Measurements from ENCODE around the gene DDIAS. TPM values are rescaled to one million over a fixed set of nuclear protein-coding genes. Genes with fewer than 3 reads are reported as not detected.

DDIAS gene
- total and polyA plus RNA-seq, 9 of the 15 experiments (the other 6 are each of a cell fraction or from before 2014, with no cell fraction given): 9.4 to 27.2 (median 23.3) TPM

DNA sequence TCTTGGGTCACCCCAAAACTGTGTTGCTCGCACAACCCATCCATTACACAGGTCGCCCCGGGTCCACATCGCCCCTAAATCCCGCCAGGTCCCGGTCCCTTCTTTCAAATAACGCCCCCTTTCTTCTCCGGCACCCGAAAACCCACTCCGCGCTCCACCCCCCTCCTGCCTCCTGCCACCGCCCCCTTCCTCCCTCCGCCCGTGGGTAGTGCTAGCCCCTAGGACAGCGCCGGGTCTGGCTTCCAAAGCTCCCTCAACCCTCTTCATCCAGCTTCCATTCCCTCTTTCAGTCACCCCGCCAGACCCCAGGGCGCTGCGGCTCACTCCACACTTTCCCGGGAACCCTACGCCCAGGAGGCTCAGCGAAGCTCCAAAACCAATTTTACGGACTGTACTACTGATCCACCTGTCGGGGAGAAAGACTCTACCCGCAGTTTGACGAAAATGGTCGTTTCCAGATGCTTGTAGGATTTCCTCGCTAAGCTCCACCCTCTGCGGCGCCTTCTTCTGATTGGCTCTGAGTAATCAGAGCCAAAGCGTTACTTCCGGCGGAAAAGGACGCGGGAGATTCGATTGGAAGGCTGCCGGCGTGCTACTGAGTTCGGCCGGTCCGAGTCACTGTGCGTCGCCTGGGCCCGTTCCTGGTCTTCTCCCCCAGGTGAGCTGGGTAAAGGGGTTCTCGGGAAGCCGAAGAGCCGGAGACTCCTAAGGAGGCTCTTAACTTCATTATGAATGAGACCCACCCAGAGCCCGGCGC lies at the start of gene DDIAS (continued):
- TF ChIP-seq, protein P1, sequence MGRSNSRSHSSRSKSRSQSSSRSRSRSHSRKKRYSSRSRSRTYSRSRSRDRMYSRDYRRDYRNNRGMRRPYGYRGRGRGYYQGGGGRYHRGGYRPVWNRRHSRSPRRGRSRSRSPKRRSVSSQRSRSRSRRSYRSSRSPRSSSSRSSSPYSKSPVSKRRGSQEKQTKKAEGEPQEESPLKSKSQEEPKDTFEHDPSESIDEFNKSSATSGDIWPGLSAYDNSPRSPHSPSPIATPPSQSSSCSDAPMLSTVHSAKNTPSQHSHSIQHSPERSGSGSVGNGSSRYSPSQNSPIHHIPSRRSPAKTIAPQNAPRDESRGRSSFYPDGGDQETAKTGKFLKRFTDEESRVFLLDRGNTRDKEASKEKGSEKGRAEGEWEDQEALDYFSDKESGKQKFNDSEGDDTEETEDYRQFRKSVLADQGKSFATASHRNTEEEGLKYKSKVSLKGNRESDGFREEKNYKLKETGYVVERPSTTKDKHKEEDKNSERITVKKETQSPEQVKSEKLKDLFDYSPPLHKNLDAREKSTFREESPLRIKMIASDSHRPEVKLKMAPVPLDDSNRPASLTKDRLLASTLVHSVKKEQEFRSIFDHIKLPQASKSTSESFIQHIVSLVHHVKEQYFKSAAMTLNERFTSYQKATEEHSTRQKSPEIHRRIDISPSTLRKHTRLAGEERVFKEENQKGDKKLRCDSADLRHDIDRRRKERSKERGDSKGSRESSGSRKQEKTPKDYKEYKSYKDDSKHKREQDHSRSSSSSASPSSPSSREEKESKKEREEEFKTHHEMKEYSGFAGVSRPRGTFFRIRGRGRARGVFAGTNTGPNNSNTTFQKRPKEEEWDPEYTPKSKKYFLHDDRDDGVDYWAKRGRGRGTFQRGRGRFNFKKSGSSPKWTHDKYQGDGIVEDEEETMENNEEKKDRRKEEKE (IDR thresholded peaks at IDR 0.05; ENCODE audit: borderline replicate concordance in 1 of 2, control insufficient read depth in 1 of 2, low read depth in 2 of 2, low read length in 1 of 2): peak in 1 of 2 experiments; percentile 91; a peak in 2 of 4 replicates
- TF ChIP-seq ZNF384 (IDR thresholded peaks at IDR 0.05; ENCODE audit: low read depth, low read length): 0 out of 2 replicates have a peak, but pooled peaks have one; percentile 19
- peak; percentile 73; the same call in 1 of the 2 replicates for TF ChIP-seq KLF13 (tag; IDR thresholded peaks at IDR 0.05; ENCODE audit: borderline replicate concordance, low read depth)
- peak; percentile 35 for TF ChIP-seq HNRNPLL (IDR thresholded peaks at IDR 0.05; ENCODE audit: low read depth, low read length, poor library complexity, severe bottlenecking)
- TF ChIP-seq, protein P2, sequence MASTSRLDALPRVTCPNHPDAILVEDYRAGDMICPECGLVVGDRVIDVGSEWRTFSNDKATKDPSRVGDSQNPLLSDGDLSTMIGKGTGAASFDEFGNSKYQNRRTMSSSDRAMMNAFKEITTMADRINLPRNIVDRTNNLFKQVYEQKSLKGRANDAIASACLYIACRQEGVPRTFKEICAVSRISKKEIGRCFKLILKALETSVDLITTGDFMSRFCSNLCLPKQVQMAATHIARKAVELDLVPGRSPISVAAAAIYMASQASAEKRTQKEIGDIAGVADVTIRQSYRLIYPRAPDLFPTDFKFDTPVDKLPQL (IDR thresholded peaks at IDR 0.05; ENCODE audit: extremely low read depth, insufficient read length): no peak
- no peak for TF ChIP-seq PHF21A (IDR thresholded peaks at IDR 0.05; ENCODE audit: borderline replicate concordance, low read depth)
- TF ChIP-seq, protein P3, sequence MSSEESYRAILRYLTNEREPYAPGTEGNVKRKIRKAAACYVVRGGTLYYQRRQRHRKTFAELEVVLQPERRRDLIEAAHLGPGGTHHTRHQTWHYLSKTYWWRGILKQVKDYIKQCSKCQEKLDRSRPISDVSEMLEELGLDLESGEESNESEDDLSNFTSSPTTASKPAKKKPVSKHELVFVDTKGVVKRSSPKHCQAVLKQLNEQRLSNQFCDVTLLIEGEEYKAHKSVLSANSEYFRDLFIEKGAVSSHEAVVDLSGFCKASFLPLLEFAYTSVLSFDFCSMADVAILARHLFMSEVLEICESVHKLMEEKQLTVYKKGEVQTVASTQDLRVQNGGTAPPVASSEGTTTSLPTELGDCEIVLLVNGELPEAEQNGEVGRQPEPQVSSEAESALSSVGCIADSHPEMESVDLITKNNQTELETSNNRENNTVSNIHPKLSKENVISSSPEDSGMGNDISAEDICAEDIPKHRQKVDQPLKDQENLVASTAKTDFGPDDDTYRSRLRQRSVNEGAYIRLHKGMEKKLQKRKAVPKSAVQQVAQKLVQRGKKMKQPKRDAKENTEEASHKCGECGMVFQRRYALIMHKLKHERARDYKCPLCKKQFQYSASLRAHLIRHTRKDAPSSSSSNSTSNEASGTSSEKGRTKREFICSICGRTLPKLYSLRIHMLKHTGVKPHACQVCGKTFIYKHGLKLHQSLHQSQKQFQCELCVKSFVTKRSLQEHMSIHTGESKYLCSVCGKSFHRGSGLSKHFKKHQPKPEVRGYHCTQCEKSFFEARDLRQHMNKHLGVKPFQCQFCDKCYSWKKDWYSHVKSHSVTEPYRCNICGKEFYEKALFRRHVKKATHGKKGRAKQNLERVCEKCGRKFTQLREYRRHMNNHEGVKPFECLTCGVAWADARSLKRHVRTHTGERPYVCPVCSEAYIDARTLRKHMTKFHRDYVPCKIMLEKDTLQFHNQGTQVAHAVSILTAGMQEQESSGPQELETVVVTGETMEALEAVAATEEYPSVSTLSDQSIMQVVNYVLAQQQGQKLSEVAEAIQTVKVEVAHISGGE (CRISPR knock-in tag; IDR thresholded peaks at IDR 0.05): peak in 1 of 3 experiments; percentile 85; a peak in 2 of 6 replicates
- no peak for TF ChIP-seq CHCHD3 (CRISPR knock-in tag; IDR thresholded peaks at IDR 0.05)
- TF ChIP-seq NBN (IDR thresholded peaks at IDR 0.05; ENCODE audit: low read depth): peak; percentile 16
- TF ChIP-seq FOXK2 (conservative IDR thresholded peaks at IDR 0.05 in 1 of 2, IDR thresholded peaks at IDR 0.05 in 1 of 2; ENCODE audit: low read depth in 2 of 2): peak in 1 of 2 experiments; percentile 99; a peak in 2 of 4 replicates
- TF ChIP-seq RBFOX2 (IDR thresholded peaks at IDR 0.05; ENCODE audit: low read depth, low read length): peak; percentile 86
- TF ChIP-seq BHLHE40 (IDR thresholded peaks at IDR 0.05; ENCODE audit: low read length): peak; percentile 94
- TF ChIP-seq PHF8 (IDR thresholded peaks at IDR 0.05; ENCODE audit: borderline replicate concordance, low read length): peak; percentile 80; the same call in 1 of the 2 replicates
- TF ChIP-seq SIX5 (IDR thresholded peaks at IDR 0.05; ENCODE audit: borderline replicate concordance in 1 of 2, insufficient read depth in 1 of 2, low read depth in 1 of 2, low read length in 2 of 2): peak in 1 of 2 experiments; percentile 45; a peak in 1 of 4 replicates
- TF ChIP-seq, protein P4, sequence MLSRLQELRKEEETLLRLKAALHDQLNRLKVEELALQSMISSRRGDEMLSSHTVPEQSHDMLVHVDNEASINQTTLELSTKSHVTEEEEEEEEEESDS (CRISPR knock-in tag; IDR thresholded peaks at IDR 0.05): no peak
- TF ChIP-seq GTF2E2 (tag; IDR thresholded peaks at IDR 0.05): peak; percentile 69; the same call in 1 of the 2 replicates
- peak; percentile 58 for TF ChIP-seq KLF1 (tag; IDR thresholded peaks at IDR 0.05)
- peak; percentile 61 for TF ChIP-seq EP400 (IDR thresholded peaks at IDR 0.05)
